PC-3 (cell line): ENCODE data around the gene SPG11. TPM values are rescaled to one million over a fixed set of nuclear protein-coding genes. Genes with fewer than 3 reads are reported as not detected.

Experiments used
- ATAC-seq: fragments of 200-7000 bp; cut with Tn5 transposase; 2 replicates; pipeline ENCODE4 v1.9.1; 2020; ENCODE audit warnings: mild to moderate bottlenecking, moderate library complexity
- BruUV-seq: library from RNA; stranded (reverse); fragments of 400-500 nt; replicated peaks from 2 replicates; lab custom pipeline; 2021; lab: Mats Ljungman, UMichigan
- CTCF ChIA-PET: fragments of 300-600 bp; sonication (Branson Sonifier 250); formaldehyde crosslinking; loops from one replicate; lab custom pipeline; 2022; ENCODE audit warnings: antibody characterized with exemption; lab: Charles Lee
- POLR2A ChIA-PET: fragments of 300-600 bp; sonication (Branson Sonifier 250); formaldehyde crosslinking; loops from one replicate; lab custom pipeline; 2022; ENCODE audit warnings: antibody characterized with exemption; ENCODE audit not compliant: unreplicated experiment; lab: Charles Lee
- DNase-seq: peaks from one replicate; pipeline ENCODE4 v3.0.0-alpha.2; 2015
- H2AFZ ChIP-seq: fragments of 300-600 bp; sonication (generic); 2 replicates; pipeline ENCODE4 v1.6.0; 2016; ENCODE audit warnings: antibody characterized with exemption, low read length
- H3F3A ChIP-seq: fragments of 300-600 bp; sonication (generic); one replicate; pipeline ENCODE4 v1.6.0; 2017; ENCODE audit warnings: antibody characterized with exemption, low read length, control low read depth, mild to moderate bottlenecking; ENCODE audit not compliant: unreplicated experiment
- H3K27ac ChIP-seq: fragments of 300-600 bp; sonication (generic); 2 replicates; pipeline ENCODE4 v1.5.1; 2016; ENCODE audit warnings: mild to moderate bottlenecking, low read length
- H3K27me3 ChIP-seq: fragments of 300-600 bp; sonication (generic); 2 replicates; pipeline ENCODE4 v1.6.1; 2016; ENCODE audit warnings: low read length, mixed read lengths
- H3K36me3 ChIP-seq: fragments of 300-600 bp; sonication (generic); 2 replicates; pipeline ENCODE4 v1.6.1; 2016; ENCODE audit warnings: low read depth, mixed run types, low read length, mixed read lengths
- H3K4me1 ChIP-seq: fragments of 300-600 bp; sonication (generic); 2 replicates; pipeline ENCODE4 v1.5.1; 2016; ENCODE audit warnings: low read length; ENCODE audit not compliant: insufficient read depth
- H3K4me2 ChIP-seq: fragments of 300-600 bp; sonication (generic); 2 replicates; pipeline ENCODE4 v1.6.0; 2016; ENCODE audit warnings: low read length
- H3K4me3 ChIP-seq: fragments of 300-600 bp; sonication (generic); 2 replicates; pipeline ENCODE4 v1.5.1; 2016; ENCODE audit warnings: mild to moderate bottlenecking, low read length, mixed read lengths
- H3K79me2 ChIP-seq: fragments of 300-600 bp; sonication (generic); 2 replicates; pipeline ENCODE4 v1.6.1; 2017; ENCODE audit warnings: low read length, mixed read lengths
- H3K9ac ChIP-seq: fragments of 300-600 bp; sonication (generic); 2 replicates; pipeline ENCODE4 v1.6.0; 2016; ENCODE audit warnings: mild to moderate bottlenecking, low read length
- H3K9me2 ChIP-seq: fragments of 300-600 bp; sonication (generic); replicated peaks from 2 replicates; pipeline ENCODE4 v1.6.1; 2016; ENCODE audit warnings: mixed run types, low read length, mixed read lengths
- H3K9me3 ChIP-seq: fragments of 300-600 bp; sonication (generic); 2 replicates; pipeline ENCODE4 v1.6.1; 2016; ENCODE audit warnings: low read length, mixed read lengths
- H4K20me1 ChIP-seq: fragments of 300-600 bp; sonication (generic); 2 replicates; pipeline ENCODE4 v1.6.1; 2016; ENCODE audit warnings: low read length, mixed read lengths
- CTCF ChIP-seq: fragments of 300-600 bp; sonication (generic); conservative IDR thresholded peaks from 2 replicates; pipeline ENCODE4 v1.5.1; 2017; ENCODE audit warnings: antibody characterized with exemption, low read depth, mild to moderate bottlenecking, low read length
- EZH2 ChIP-seq: fragments of 300-600 bp; sonication (generic); IDR thresholded peaks from one replicate; pipeline ENCODE4 v1.6.1; 2017; ENCODE audit warnings: antibody characterized with exemption, mild to moderate bottlenecking, low read length; ENCODE audit not compliant: unreplicated experiment
- EZH2phosphoT487 ChIP-seq: fragments of 300-600 bp; sonication (generic); IDR thresholded peaks from 2 replicates; pipeline ENCODE4 v1.6.1; 2018; ENCODE audit warnings: mild to moderate bottlenecking, antibody characterized with exemption, low read length, borderline replicate concordance
- intact Hi-C: fragments of 100-400 bp; cut with micrococcal nuclease; formaldehyde crosslinking; loops from 2 replicates; pipeline ENCODE4 v1.9.0; 2023
- total RNA-seq: library from RNA; depleted of rRNA; stranded (reverse); fragments of >200 nt; gene quantifications from 2 replicates; pipeline ENCODE4 v1.2.3, GENCODE V29; 2014

The SPG11 gene
- total RNA-seq, 1 experiment from 2014 or later, result 37.2 TPM

GRCh38 chr15:44606740-44607139 lies 56.7 kb downstream of the SPG11 start:
- TF ChIP-seq EZH2 (no peak), CTCF (no peak), EZH2phosphoT487 (no peak)
- no peak for ATAC-seq
- ChIA-PET POLR2A (no interaction called here), CTCF (no interaction called here)
- H3K9me2 ChIP-seq, result no peaks in the 10 kb centered on the region
- H3K9ac ChIP-seq, result no peak overlapping the region
- no peak overlapping the region for H3K4me3 ChIP-seq
- no peak overlapping the region for H3K4me2 ChIP-seq
- H3K36me3 ChIP-seq, result peaks cover 29% of the 10 kb centered on the region; the same call in 1 of the 2 replicates
- H3F3A ChIP-seq, result no peaks in the 10 kb centered on the region
- no peaks in the 10 kb centered on the region for H3K4me1 ChIP-seq
- no peak overlapping the region for H2AFZ ChIP-seq
- H3K9me3 ChIP-seq, result no peaks in the 10 kb centered on the region
- no peaks in the 10 kb centered on the region for H3K27me3 ChIP-seq
- no peak for DNase-seq
- no TSS peak for BruUV-seq
- H4K20me1 ChIP-seq, result no peaks in the 10 kb centered on the region
- H3K27ac ChIP-seq, result no peak overlapping the region
- no peaks in the 10 kb centered on the region for H3K79me2 ChIP-seq
- intact Hi-C loops, result no loop called here

GRCh38 chr15:44603126-44603525 lies 60.3 kb downstream of the SPG11 start:
- intact Hi-C loops, result no loop called here
- Histone ChIP-seq H3K9ac (no peak overlapping the region), H3K27me3 (no peaks in the 10 kb centered on the region), H2AFZ (no peak overlapping the region), H3K27ac (no peak overlapping the region), H4K20me1 (no peaks in the 10 kb centered on the region), H3K4me3 (no peak overlapping the region), H3K36me3 (peaks cover 28% of the 10 kb centered on the region), H3K9me2 (no peaks in the 10 kb centered on the region), H3K4me1 (no peaks in the 10 kb centered on the region), H3K9me3 (no peaks in the 10 kb centered on the region), H3F3A (no peaks in the 10 kb centered on the region), H3K79me2 (no peaks in the 10 kb centered on the region), H3K4me2 (no peak overlapping the region)
- TF ChIP-seq EZH2phosphoT487 (no peak), EZH2 (no peak), CTCF (no peak)
- no TSS peak for BruUV-seq
- DNase-seq (no peak), ATAC-seq (no peak)
- CTCF ChIA-PET, result no interaction called here
- POLR2A ChIA-PET, result no interaction called here

GRCh38 chr15:44598892-44599291 lies 64.6 kb downstream of the SPG11 start:
- no peaks in the 10 kb centered on the region for H3F3A ChIP-seq
- intact Hi-C loops, result loop anchor here (10.0 kb wide), 1 partner anchor 326 kb away; no protein-coding TSS in a partner anchor
- H3K4me3 ChIP-seq, result no peak overlapping the region
- H3K9me2 ChIP-seq, result no peaks in the 10 kb centered on the region
- H3K4me1 ChIP-seq, result no peaks in the 10 kb centered on the region
- DNase-seq (no peak), ATAC-seq (no peak)
- H3K4me2 ChIP-seq, result no peak overlapping the region
- H3K36me3 ChIP-seq, result peaks cover 33% of the 10 kb centered on the region
- H4K20me1 ChIP-seq, result no peaks in the 10 kb centered on the region
- no peak overlapping the region for H3K27ac ChIP-seq
- ChIA-PET CTCF (no interaction called here), POLR2A (no interaction called here)
- BruUV-seq, result no TSS peak
- no peak for TF ChIP-seq EZH2
- no peak for TF ChIP-seq EZH2phosphoT487
- TF ChIP-seq CTCF, result no peak
- no peaks in the 10 kb centered on the region for H3K27me3 ChIP-seq
- H2AFZ ChIP-seq, result no peak overlapping the region
- no peaks in the 10 kb centered on the region for H3K79me2 ChIP-seq
- H3K9ac ChIP-seq, result no peak overlapping the region
- H3K9me3 ChIP-seq, result no peaks in the 10 kb centered on the region
